Kidney (tissue), 14 donors: ENCODE results near the gene PTPRM. TPM values are rescaled to one million over a fixed set of nuclear protein-coding genes. Genes with fewer than 3 reads are reported as not detected.

Experiments used
- DNase-seq, 5 donors: peaks; one replicate each; pipeline ENCODE4 v3.0.0-alpha.2; 2013 to 2020
- FAIRE-seq: peaks from 2 replicates; lab custom pipeline; 2012; peaks lifted over from hg19 to GRCh38; lab: Jason Lieb, UNC
- H3K27ac ChIP-seq, 2 donors: one replicate each; pipeline ENCODE4 v1.7.0; 2013; ENCODE audit warnings: low read depth in 2 of 2, low read length in 2 of 2, inconsistent platforms in 1 of 2
- H3K27me3 ChIP-seq: one replicate; pipeline ENCODE4 v1.7.1; 2013; ENCODE audit warnings: low read length, inconsistent platforms; ENCODE audit not compliant: control insufficient read depth, insufficient read depth
- H3K36me3 ChIP-seq, 3 donors: one replicate each; pipeline versions ENCODE4 v1.7.0 to v1.7.1; 2013; ENCODE audit warnings: low read length in 3 of 3, control low read depth in 1 of 3, inconsistent platforms in 1 of 3; ENCODE audit not compliant: insufficient read depth in 3 of 3, control insufficient read depth in 2 of 3
- H3K4me1 ChIP-seq, 3 donors: one replicate each; pipeline versions ENCODE4 v1.7.0 to v1.7.1; 2013; ENCODE audit warnings: low read length in 3 of 3, inconsistent platforms in 1 of 3, low read depth in 1 of 3; ENCODE audit not compliant: control insufficient read depth in 2 of 3, insufficient read depth in 2 of 3
- H3K4me3 ChIP-seq, 3 donors: one replicate each; pipeline versions ENCODE4 v1.7.0 to v1.8.1; 2013; ENCODE audit warnings: low read length in 3 of 3, control low read depth in 1 of 3, inconsistent platforms in 1 of 3
- H3K9ac ChIP-seq, 3 donors: one replicate each; pipeline versions ENCODE4 v1.7.0 to v1.7.1; 2013; ENCODE audit warnings: low read length in 3 of 3, control low read depth in 1 of 3, inconsistent platforms in 1 of 3
- H3K9me3 ChIP-seq, 3 donors: one replicate each; pipeline versions ENCODE4 v1.7.0 to v1.7.1; 2013; ENCODE audit warnings: low read length in 3 of 3, control low read depth in 1 of 3, inconsistent platforms in 1 of 3; ENCODE audit not compliant: control insufficient read depth in 2 of 3, insufficient read depth in 1 of 3
- intact Hi-C: fragments of 100-400 bp; cut with DNase I; formaldehyde crosslinking; loops from one replicate; pipeline ENCODE4 v1.11.1; 2022
- polyA plus RNA-seq: library from polyadenylated mRNA; stranded (reverse); fragments of 350-450 nt; fragmentation: Illumina TruSeq; extraction: RNeasy Lipid Tissue Mini Kit (QIAGEN cat#74804); gene quantifications from one replicate; pipeline ENCODE4 v1.2.3, GENCODE V29; 2014; ENCODE audit warnings: low read depth, low replicate concordance; ENCODE audit not compliant: insufficient read depth
- total RNA-seq: library from RNA; stranded (reverse); fragmentation: NEBNext Ultra II Directional; extraction: Animal tissue kit (Norgen Biotek cat#: 25700); gene quantifications from one replicate; pipeline ENCODE4 v1.2.1, GENCODE V29; 2021
- TF ChIP-seq, protein P1 (sequence below): IDR thresholded peaks from 3 replicates; pipeline ENCODE4 v1.5.1; 2012; ENCODE audit warnings: mild to moderate bottlenecking, moderate library complexity, borderline replicate concordance; ENCODE audit not compliant: insufficient read depth; ENCODE audit errors: extremely low read depth
- donor health status: control.
- donor health status: control.
- donor health status: control.
- donor health status: control.
- donor health status: control.
- donor health status: DM: yes; HTN: yes; CAD: no.
- donor health status: Normal renal cell carcinoma (clear cell type).

PTPRM gene
- total and polyA plus RNA-seq, 2 donors from 2014 or later, result 52.4 to 98.9 TPM

DNA sequence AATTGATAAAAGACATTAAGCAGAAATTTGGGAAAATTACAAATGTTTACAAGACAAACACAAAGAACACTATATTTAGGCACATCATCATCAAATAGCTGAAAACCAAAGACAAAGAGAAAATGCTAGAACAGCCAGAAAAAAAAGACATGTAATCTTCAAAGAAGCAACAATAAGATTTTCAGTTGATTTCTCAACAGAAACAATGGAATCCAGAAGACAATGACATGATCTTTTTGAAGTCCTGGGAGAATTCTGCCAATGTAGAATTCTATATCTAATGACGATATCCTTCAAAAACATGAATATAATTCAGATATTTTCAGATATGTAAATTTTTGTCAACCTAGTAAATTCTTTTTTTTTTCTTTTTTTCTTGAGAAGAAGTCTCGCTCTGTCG, 179.0 kb downstream of the PTPRM start:
- DNase-seq (no peak), FAIRE-seq (no peak)
- Histone ChIP-seq H3K9me3 (peaks cover 0 to 2% (median 0%) of the 10 kb centered on the region in 3 donors), H3K27me3 (no peaks in the 10 kb centered on the region), H3K4me1 (peaks cover 0 to 41% (median 20%) of the 10 kb centered on the region in 3 donors), H3K27ac (no peak overlapping the region), H3K9ac (no peak overlapping the region), H3K4me3 (no peak overlapping the region), H3K36me3 (no peaks in the 10 kb centered on the region)
- intact Hi-C loops, result no loop called here
- TF ChIP-seq, protein P1, sequence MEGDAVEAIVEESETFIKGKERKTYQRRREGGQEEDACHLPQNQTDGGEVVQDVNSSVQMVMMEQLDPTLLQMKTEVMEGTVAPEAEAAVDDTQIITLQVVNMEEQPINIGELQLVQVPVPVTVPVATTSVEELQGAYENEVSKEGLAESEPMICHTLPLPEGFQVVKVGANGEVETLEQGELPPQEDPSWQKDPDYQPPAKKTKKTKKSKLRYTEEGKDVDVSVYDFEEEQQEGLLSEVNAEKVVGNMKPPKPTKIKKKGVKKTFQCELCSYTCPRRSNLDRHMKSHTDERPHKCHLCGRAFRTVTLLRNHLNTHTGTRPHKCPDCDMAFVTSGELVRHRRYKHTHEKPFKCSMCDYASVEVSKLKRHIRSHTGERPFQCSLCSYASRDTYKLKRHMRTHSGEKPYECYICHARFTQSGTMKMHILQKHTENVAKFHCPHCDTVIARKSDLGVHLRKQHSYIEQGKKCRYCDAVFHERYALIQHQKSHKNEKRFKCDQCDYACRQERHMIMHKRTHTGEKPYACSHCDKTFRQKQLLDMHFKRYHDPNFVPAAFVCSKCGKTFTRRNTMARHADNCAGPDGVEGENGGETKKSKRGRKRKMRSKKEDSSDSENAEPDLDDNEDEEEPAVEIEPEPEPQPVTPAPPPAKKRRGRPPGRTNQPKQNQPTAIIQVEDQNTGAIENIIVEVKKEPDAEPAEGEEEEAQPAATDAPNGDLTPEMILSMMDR, result no peak

DNA sequence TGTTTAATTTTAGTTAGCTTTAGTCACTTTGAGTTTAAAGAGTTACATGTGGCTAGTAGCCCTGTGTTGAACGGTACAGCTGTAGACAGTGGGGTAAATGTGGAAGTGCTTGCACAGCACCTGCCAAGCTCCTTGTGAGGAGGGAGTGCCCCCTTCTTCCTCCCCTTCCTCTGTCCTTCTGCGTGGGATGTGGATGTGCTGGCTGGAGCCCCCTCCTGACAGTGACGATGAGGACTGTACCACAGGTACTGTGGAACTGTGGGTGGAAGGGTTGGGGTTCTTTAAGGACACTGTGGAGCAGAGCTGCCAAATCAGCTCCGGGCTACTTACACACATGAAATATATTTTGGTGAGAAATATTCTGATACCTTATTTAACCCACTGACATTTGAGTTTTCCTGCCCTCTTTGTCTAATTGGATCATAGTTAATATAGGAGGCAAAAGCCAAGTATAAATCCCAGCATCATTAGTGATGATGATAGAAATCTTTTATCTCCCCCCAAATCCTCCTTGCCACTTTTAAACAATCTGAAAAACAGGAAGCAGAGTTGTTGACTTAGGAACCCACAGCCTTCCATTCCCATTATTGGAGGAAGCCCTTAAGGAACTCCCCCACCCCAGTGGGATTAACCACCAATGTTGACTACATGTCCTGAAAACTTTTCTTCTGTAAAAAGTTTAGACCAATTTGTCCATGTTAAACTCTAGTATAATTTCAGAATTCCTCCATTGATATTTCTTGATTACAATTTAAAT, 181.3 kb downstream of the PTPRM start:
- H3K27me3 ChIP-seq, result no peaks in the 10 kb centered on the region
- H3K9me3 ChIP-seq, result peaks cover 0 to 2% (median 0%) of the 10 kb centered on the region in 3 donors
- peaks cover 0 to 31% (median 19%) of the 10 kb centered on the region in 3 donors for H3K4me1 ChIP-seq
- intact Hi-C loops, result no loop called here
- no peaks in the 10 kb centered on the region for H3K36me3 ChIP-seq
- H3K9ac ChIP-seq, result no peak overlapping the region
- DNase-seq (no peak), FAIRE-seq (no peak)
- TF ChIP-seq, protein P1, result no peak
- H3K4me3 ChIP-seq, result no peak overlapping the region
- H3K27ac ChIP-seq, result peak overlapping the region in 1 of 2 donors; percentile 39

DNA sequence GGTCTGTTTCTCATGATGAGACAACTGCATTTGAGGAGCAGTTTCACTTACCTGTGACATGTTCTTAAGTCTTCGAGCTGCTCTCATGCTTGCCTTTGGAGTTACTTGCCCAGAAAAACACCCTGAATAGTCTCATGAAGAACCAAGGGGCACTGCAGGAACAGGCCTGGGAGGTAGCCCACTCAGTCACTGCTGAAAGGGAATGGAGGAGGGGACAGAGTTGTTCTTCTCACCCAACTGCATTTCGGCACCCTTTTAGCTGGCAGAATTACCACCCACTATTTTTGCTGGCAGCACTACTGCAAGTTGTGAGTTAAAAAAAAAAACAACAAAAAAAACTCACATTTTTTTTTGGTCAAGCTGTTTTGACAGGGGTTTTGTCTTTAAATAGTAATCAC, 181.9 kb downstream of the PTPRM start:
- Histone ChIP-seq H3K4me1 (peaks cover 0 to 37% (median 19%) of the 10 kb centered on the region in 3 donors), H3K27ac (peak overlapping the region; percentile 39 to 66), H3K4me3 (no peak overlapping the region), H3K36me3 (no peaks in the 10 kb centered on the region), H3K9ac (no peak overlapping the region), H3K9me3 (peaks cover 0 to 2% (median 0%) of the 10 kb centered on the region in 3 donors), H3K27me3 (no peaks in the 10 kb centered on the region)
- TF ChIP-seq, protein P1, result no peak
- DNase-seq (no peak), FAIRE-seq (no peak)
- intact Hi-C loops, result no loop called here
